NCI-H146 treated with DMSO at 0.1 percent for 48 hours (cell line): ENCODE measurements around the gene APOC1.

Experiments
- DNase-seq: peaks from one replicate; lab custom pipeline; 2025; ENCODE audit not compliant: unreplicated experiment; lab: John Stamatoyannopoulos, UW

APOC1 gene

DNA sequence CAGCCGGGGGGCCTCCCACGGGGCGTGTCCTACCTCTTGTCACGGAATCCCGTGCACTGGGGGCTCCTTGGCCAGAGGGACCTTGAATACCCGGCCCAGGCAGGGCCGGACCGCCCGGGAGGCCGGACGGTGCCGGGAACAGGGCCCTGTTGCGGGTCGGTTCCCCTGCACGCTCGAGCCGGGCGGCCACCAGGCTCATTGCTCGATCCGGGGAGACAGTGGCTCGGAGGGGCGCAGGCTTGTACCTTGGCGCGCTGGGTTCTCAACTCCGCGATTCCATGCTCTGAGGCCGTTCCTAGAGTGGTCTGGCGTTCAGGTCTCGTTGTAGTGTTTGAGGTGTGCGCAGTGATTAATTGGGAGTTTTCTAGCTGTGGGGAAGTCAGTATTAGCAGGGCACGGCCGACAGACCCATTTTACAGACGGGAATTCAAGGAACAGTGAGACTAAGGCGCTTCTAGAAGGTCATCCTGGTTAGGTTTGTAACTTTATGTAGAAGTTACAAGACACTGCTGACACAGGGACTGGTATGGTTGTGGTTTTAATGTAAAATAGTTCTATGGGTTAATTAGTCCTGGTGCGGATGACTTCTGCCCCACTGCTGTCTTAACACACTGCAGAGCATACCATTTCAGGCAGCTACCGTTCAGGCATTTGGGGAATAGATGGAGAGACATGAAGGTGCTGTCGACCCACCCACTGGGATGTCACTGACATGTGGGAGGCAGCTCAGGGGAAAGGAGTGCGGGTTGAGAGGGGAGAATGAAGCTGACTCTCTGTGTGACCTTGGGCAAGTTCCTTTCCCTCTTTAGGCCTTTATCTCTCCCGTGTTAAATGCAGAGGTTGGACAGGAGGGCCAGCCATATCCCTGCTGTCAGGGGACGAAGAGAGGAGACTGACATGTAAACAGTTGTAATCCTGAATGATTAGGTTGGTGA, 41.4 kb downstream of the APOC1 start:
- no peak for DNase-seq

DNA sequence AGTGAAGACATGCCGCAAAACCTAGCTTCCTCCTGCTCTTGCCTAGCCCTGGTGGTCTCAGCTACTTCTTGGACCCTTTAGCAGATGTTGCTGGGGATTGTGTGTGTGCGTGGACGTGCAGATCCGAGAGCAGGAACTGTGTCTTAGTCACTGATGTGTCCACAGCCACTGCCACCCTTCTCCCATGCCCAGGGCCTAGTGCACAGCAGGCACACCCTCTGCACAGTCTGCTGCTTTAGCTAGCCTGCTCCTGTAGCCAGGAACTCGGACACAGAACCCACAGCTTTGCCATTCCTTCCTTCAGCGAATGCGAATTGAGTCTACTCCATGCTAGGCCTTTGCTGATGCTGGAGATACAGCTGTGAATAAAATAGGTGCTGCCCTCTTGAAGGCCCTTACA, 43.1 kb downstream of the APOC1 start:
- no peak for DNase-seq

DNA sequence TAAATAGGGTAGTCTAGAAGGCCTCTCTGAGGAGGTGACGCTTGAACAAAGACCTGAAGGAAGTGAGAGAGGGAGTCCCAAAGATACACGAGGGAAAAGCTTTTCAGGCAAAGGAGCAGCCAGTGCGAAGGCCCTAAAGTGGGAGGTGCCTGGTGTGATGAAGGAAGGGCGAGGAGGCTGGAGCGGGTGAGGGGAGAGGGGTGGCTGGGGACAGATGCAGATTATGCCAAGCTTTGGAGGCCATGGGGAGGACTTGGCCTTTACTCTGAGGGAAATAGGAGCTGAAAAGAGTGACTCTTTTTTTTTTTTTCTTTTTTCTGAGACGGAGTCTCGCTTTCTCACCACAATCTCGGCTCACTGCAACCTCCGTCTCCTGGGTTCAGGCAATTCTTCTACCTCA, 43.7 kb downstream of the APOC1 start:
- DNase-seq = no peak

DNA sequence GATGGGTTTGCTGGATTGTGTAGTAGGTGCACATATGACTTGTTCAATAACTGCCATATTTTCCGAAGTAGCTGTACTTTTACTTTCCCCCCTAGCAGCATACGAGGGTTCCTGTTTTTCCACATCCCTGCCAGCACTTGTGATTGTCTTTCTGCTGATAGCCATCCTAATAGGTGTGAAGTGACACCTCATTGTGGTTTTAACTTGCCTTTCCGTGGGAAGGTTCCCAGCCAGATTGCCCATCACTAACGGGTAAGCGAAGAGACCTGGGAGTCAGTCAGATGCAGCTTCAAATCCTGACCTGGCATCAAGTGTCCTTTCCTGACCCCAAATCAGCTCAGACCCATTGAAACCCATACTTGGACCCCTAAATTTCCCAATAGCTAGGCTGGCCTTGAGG, 45.3 kb downstream of the APOC1 start:
- DNase-seq = no peak

DNA sequence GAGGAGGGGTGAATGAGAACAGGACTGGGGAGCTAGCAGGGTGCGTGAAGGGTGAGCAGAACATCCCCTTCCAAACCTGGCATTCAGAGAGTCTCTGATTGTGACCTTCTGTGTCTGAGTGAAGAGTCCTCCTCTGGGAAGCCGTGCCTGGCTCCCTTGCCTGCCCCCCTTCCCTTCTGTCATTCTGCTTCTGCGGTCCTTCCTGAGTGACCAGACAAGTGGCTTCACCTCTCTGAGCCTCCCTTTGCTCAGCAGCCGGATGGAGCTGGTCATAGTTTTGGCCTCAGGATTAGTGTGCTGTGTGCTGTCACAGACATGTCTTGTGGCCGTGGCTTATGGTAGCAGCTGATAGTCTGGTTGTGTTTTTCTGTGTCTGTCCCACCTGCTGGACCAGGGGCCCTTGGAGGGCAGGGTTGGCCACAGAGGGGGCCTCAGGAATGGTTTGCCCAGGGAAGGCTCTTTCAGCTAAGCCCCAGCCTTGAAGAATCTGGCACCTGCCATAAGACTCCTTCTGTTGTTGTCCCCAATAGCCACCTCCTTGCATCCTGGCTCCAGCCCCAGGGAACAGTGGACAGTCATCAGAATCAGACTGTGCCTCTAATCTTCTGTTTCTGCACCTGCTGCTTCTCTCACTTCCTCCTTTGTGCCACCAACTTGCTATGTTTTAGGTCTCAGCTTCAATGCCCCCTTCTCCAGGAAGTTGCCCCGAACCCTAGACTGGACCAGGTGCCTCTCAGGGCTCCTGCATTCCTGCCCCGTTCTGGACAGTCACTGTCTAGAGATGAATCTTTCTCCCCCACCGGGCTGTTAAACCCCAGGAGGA, 46.7 kb downstream of the APOC1 start:
- no peak for DNase-seq

DNA sequence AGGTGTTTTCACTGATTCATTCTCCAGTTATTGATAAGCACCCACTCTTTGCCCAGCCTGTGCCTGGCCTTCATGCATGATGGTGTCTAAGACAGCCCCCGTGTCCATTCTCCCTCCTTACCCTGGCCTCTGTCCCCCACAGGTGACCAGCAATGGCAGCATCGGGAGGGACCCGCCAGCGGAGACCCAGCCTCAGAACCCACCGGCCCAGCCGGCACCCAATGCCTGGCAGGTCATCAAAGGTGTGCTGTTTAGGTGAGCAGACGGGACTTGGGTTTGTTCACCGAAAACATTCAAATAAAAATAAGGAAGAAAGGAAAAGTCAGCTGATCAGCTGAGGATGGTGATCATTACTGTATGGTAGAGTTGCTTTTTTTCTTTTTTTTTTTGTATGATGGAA, 47.4 kb downstream of the APOC1 start:
- no peak for DNase-seq

DNA sequence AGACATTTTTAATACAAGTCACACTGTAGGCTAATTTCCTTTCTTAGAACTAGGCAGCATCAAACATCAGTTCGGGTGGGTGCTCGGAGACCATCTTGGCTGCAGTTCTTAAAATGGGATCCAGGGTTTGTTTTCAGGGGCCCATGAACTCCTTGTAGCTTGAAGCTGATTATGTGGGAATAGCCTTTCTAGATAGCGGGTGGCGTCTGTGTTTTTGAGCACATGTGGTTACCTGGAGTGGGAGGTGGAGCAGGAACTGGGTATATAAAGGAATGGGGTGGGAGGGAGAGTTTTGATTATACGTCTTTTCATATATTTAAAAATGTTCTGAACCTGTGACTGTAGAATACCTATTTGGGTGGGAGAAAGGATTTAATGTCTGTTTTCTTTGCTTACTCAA, 53.7 kb downstream of the APOC1 start:
- no peak for DNase-seq

DNA sequence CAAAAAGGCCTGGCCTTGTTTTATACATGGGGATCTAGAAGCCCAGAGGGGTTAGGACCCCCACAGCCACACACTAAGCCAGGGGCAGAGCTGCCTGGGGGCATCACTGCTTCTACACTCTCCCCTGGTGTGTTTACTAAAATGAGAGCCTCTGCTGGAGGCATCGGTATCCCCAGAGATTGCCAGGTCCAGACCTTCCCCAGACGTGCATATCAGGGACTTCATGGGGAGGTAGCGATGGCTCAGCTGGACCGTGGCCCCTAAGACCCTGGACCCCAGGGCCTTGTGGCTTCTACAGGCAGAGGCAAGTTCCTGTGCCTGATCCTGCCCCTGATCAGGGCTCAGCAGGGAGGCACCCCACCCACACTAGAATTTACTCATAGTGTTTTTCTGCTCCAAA, 54.3 kb downstream of the APOC1 start:
- DNase-seq = no peak
